ENCODE data around the gene TOMM40L. TPM values are rescaled to one million over a fixed set of nuclear protein-coding genes. Genes with fewer than 3 reads are reported as not detected.

Gene TOMM40L
- polyA plus RNA-seq, 1 donor (not counting 4 experiments of a cell fraction or from before 2014, with no cell fraction given) = 14.4 TPM

- no peaks in the 10 kb centered on the region for H3K9me1 ChIP-seq (ENCODE audit: control insufficient read depth, extremely low read depth, insufficient read depth, low read length)
- H3K36me3 ChIP-seq (ENCODE audit: control insufficient read depth in 2 of 2, extremely low read depth in 1 of 2, insufficient read depth in 2 of 2, low read length in 2 of 2) = peaks cover 12 to 19% of the 10 kb centered on the region in 2 experiments
- H3K9ac ChIP-seq (ENCODE audit: control insufficient read depth, extremely low read depth, insufficient read depth, low read length) = peak within 1 kb of the TSS; percentile 95
- TF ChIP-seq, protein P1, sequence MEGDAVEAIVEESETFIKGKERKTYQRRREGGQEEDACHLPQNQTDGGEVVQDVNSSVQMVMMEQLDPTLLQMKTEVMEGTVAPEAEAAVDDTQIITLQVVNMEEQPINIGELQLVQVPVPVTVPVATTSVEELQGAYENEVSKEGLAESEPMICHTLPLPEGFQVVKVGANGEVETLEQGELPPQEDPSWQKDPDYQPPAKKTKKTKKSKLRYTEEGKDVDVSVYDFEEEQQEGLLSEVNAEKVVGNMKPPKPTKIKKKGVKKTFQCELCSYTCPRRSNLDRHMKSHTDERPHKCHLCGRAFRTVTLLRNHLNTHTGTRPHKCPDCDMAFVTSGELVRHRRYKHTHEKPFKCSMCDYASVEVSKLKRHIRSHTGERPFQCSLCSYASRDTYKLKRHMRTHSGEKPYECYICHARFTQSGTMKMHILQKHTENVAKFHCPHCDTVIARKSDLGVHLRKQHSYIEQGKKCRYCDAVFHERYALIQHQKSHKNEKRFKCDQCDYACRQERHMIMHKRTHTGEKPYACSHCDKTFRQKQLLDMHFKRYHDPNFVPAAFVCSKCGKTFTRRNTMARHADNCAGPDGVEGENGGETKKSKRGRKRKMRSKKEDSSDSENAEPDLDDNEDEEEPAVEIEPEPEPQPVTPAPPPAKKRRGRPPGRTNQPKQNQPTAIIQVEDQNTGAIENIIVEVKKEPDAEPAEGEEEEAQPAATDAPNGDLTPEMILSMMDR (optimal IDR thresholded peaks at IDR 0.05 in 1 of 3, IDR thresholded peaks at IDR 0.05 in 1 of 3, conservative IDR thresholded peaks at IDR 0.05 in 1 of 3; ENCODE audit: extremely low read depth in 1 of 3, insufficient read depth in 2 of 3, low read length in 3 of 3) = peak in 1 of 3 experiments; percentile 17
- no peak for TF ChIP-seq EZH2 (IDR thresholded peaks at IDR 0.05; ENCODE audit: low read length)
- peak within 1 kb of the TSS; percentile 100 for H2AFZ ChIP-seq (ENCODE audit: control insufficient read depth, low read length)
- DNase-seq (ENCODE audit: low read depth, low spot score) (no peak), FAIRE-seq (no peak)
- H3K4me3 ChIP-seq (ENCODE audit: control insufficient read depth in 2 of 3, extremely low read depth in 1 of 3, insufficient read depth in 2 of 3, low read depth in 1 of 3, low read length in 3 of 3) = peak within 1 kb of the TSS; percentile 87 to 93 (median 93)
- H3K79me2 ChIP-seq (ENCODE audit: control insufficient read depth, insufficient read depth, low read length) = peaks cover 16% of the 10 kb centered on the region
- no peaks in the 10 kb centered on the region for H4K20me1 ChIP-seq (ENCODE audit: control insufficient read depth, extremely low read depth, insufficient read depth, low read length)
- H3K27me3 ChIP-seq (ENCODE audit: control insufficient read depth, extremely low read depth, insufficient read depth, low read length) = no peaks in the 10 kb centered on the region
- peaks cover 20% of the 10 kb centered on the region for H3K4me1 ChIP-seq (ENCODE audit: control insufficient read depth, extremely low read depth, insufficient read depth, low read length)
- H3K4me2 ChIP-seq (ENCODE audit: control insufficient read depth, extremely low read depth, insufficient read depth, low read depth, low read length) = peak within 1 kb of the TSS; percentile 99
- dilution Hi-C loops (cut with MboI; ENCODE audit: extremely low pct_ligation_motif_present, low sequenced_read_pairs) = no loop called here
- H3K9me3 ChIP-seq (ENCODE audit: control insufficient read depth, low read depth, low read length) = no peaks in the 10 kb centered on the region
- H3K27ac ChIP-seq (ENCODE audit: control insufficient read depth, insufficient read depth, low read length) = peak within 1 kb of the TSS; percentile 92
Observed at GRCh38 chr1:161177112-161177935, 48.5 kb upstream of the TOMM40L start, which contains the start of gene B4GALT3. Gene B4GALT3, minus strand, starts transcription at chr1:161177507. Its CDS starts 1,447 bp downstream, at chr1:161176060.

- dilution Hi-C loops (cut with MboI; ENCODE audit: extremely low pct_ligation_motif_present, low sequenced_read_pairs) = no loop called here
Observed at GRCh38 chr1:161177936-161178244, 48.0 kb upstream of the TOMM40L start.

More at GRCh38 chr1:161177936-161178244, 48.0 kb upstream of the TOMM40L start:
- Histone ChIP-seq H3K4me3 (ENCODE audit: control insufficient read depth in 2 of 3, extremely low read depth in 1 of 3, insufficient read depth in 2 of 3, low read depth in 1 of 3, low read length in 3 of 3) (peak overlapping the region in 2 of 3 experiments; percentile 93), H2AFZ (ENCODE audit: control insufficient read depth, low read length) (peak overlapping the region; percentile 86), H3K9ac (ENCODE audit: control insufficient read depth, extremely low read depth, insufficient read depth, low read length) (peak overlapping the region; percentile 95), H3K4me2 (ENCODE audit: control insufficient read depth, extremely low read depth, insufficient read depth, low read depth, low read length) (peak overlapping the region; percentile 99), H3K27me3 (ENCODE audit: control insufficient read depth, extremely low read depth, insufficient read depth, low read length) (no peaks in the 10 kb centered on the region), H3K36me3 (ENCODE audit: control insufficient read depth in 2 of 2, extremely low read depth in 1 of 2, insufficient read depth in 2 of 2, low read length in 2 of 2) (peaks cover 10 to 19% of the 10 kb centered on the region in 2 experiments), H4K20me1 (ENCODE audit: control insufficient read depth, extremely low read depth, insufficient read depth, low read length) (no peaks in the 10 kb centered on the region), H3K9me1 (ENCODE audit: control insufficient read depth, extremely low read depth, insufficient read depth, low read length) (no peaks in the 10 kb centered on the region), H3K27ac (ENCODE audit: control insufficient read depth, insufficient read depth, low read length) (peak overlapping the region; percentile 92), H3K79me2 (ENCODE audit: control insufficient read depth, insufficient read depth, low read length) (peaks cover 16% of the 10 kb centered on the region), H3K9me3 (ENCODE audit: control insufficient read depth, low read depth, low read length) (no peaks in the 10 kb centered on the region), H3K4me1 (ENCODE audit: control insufficient read depth, extremely low read depth, insufficient read depth, low read length) (peaks cover 26% of the 10 kb centered on the region)
- no peak for TF ChIP-seq EZH2 (IDR thresholded peaks at IDR 0.05; ENCODE audit: low read length)
- TF ChIP-seq, protein P1 (optimal IDR thresholded peaks at IDR 0.05 in 1 of 3, IDR thresholded peaks at IDR 0.05 in 1 of 3, conservative IDR thresholded peaks at IDR 0.05 in 1 of 3; ENCODE audit: extremely low read depth in 1 of 3, insufficient read depth in 2 of 3, low read length in 3 of 3) = no peak
- no peak for FAIRE-seq
- no peak for DNase-seq (ENCODE audit: low read depth, low spot score)
